Cardiac muscle cell (in vitro differentiated cells and primary cell): Measurements from ENCODE around the gene TNFRSF18. TPM values are rescaled to one million over a fixed set of nuclear protein-coding genes. Genes with fewer than 3 reads are reported as not detected.

ENCODE experiments used
- DNase-seq, 2 donors: peaks; one replicate each; pipeline versions ENCODE4 v3.0.0 to v3.0.0-alpha.2; 2010 to 2017; ENCODE audit warnings: low read depth in 1 of 2, low spot score in 1 of 2
- H3K27ac ChIP-seq: fragments of 200-600 bp; sonication (generic); 2 replicates; pipeline ENCODE4 v1.5.1; 2016
- H3K27me3 ChIP-seq: fragments of 200-600 bp; sonication (generic); 2 replicates; pipeline ENCODE4 v1.6.0; 2016; ENCODE audit warnings: control low read depth
- H3K36me3 ChIP-seq: fragments of 200-600 bp; sonication (generic); 2 replicates; pipeline ENCODE4 v1.5.1; 2016; ENCODE audit warnings: control low read depth
- H3K4me1 ChIP-seq: fragments of 200-600 bp; sonication (generic); 2 replicates; pipeline ENCODE4 v1.8.1; 2017; ENCODE audit warnings: low read depth, mild to moderate bottlenecking, mixed run types
- H3K4me3 ChIP-seq: fragments of 200-600 bp; sonication (generic); 2 replicates; pipeline ENCODE4 v1.5.1; 2016; ENCODE audit warnings: mild to moderate bottlenecking
- H3K9me3 ChIP-seq: fragments of 200-600 bp; sonication (generic); 2 replicates; pipeline ENCODE4 v1.5.1; 2017; ENCODE audit warnings: low read depth, mild to moderate bottlenecking, control low read depth
- CTCF ChIP-seq: IDR thresholded peaks from 2 replicates; pipeline ENCODE4 v1.5.1; 2012; ENCODE audit warnings: low read depth, mild to moderate bottlenecking, low read length
- polyA plus RNA-seq: library from polyadenylated mRNA; unstranded; fragments of >200 nt; fragmentation: Nextera tagmentation; extraction: Ambion mirVana; gene quantifications from 2 replicates; pipeline ENCODE4 v1.2.1, GENCODE V29; 2016
- total RNA-seq: library from RNA; depleted of rRNA; stranded (reverse); fragments of >200 nt; gene quantifications from 2 replicates; pipeline ENCODE4 v1.2.3, GENCODE V29; 2016

The TNFRSF18 gene
- total and polyA plus RNA-seq, 2 experiments from 2014 or later = 0.39 TPM; not detected in 1

DNA sequence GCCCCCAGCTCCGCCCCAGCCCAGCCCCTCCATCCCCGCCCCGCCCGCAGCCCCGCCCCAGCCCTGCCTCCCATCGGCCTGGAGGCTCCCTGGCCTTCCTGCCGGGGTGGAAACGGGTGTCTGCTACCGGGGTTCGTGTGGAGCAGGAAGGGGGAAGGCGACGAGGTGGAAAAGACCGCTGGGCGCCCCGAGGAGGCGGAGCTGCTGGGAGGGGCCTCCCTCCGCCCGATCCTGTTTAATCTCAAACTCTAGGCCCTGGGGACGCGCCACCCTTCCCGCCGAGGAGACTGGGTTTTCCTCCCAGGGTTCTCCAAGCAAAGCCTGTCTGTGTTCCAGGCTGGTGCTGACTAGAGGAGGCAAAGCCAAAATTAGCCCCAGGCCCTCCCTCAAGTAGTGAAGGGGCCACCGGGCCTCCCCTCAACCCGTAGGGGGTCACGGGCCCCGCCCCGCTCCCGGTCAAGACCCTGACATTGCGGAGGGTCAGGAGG lies 48.9 kb downstream of the TNFRSF18 start:
- Histone ChIP-seq H3K4me3 (peak overlapping the region; percentile 6), H3K36me3 (no peaks in the 10 kb centered on the region), H3K27ac (peak overlapping the region; percentile 77), H3K4me1 (peaks cover 9% of the 10 kb centered on the region), H3K27me3 (no peaks in the 10 kb centered on the region), H3K9me3 (no peaks in the 10 kb centered on the region)
- DNase-seq = peak; percentile 77 to 96
- TF ChIP-seq CTCF = no peak

DNA sequence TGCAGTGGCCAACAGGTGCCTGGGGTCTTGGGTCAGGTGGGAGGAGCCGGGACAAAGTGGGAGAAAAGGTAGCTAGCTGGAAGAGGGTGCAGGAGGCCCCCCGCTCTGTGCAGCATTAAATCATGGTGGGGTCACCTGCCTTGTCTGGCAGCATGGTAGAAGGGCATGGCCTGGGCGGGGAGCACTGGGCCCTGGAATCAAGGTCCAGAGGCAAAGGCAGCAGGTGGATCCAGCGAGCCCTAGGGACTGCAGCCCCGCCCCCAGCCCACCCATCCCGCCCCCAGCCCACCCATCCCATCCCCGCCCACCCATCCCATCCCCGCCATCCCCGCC lies 49.4 kb downstream of the TNFRSF18 start:
- no peaks in the 10 kb centered on the region for H3K36me3 ChIP-seq
- DNase-seq = no peak
- no peaks in the 10 kb centered on the region for H3K27me3 ChIP-seq
- peaks cover 9% of the 10 kb centered on the region for H3K4me1 ChIP-seq
- no peaks in the 10 kb centered on the region for H3K9me3 ChIP-seq
- no peak for TF ChIP-seq CTCF
- no peak overlapping the region for H3K4me3 ChIP-seq
- no peak overlapping the region for H3K27ac ChIP-seq

DNA sequence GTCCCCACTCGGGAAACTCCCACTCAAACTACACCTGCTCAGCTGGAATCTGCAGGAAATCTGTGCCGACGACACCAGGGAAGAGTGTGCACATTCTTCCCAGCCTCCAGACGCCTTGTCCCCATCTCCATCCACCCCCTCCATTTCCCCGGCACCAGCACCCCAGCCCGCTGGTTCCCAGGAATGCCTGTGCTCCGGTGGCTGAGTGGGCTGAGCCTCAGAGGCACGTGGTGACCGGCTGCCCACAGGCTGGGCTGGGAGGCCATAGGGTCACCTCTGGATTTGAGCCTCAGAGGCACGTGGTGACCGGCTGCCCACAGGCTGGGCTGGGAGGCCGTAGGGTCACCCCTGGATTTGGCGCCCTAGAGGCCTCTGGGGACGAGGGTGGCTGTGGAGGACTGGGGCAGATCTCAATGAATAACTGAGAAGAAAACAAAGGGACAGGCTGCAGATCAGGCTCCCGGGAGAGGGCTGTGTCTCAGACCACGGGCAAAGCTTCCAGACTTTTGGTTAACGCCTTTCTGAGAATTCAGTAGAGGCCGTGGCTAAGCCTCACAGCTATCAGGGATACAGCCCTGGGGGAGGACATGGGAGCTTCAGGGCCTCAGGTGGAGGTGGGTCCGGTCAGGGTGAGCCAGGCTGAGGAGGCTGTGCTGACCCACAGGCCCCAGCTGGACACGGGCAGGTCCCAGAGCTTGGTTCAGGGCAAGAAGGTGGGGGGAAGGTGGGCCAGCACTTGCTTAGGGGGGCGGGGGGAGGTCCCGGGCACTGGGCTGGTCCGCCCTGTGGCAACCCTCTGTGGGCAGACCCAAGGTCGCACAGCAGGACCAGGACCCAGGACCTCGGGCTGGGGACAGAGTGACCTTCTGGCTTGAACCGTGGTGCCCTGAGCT lies 50.0 kb downstream of the TNFRSF18 start:
- TF ChIP-seq CTCF = no peak
- no peak overlapping the region for H3K4me3 ChIP-seq
- H3K27ac ChIP-seq = no peak overlapping the region
- no peak for DNase-seq
- H3K36me3 ChIP-seq = no peaks in the 10 kb centered on the region
- H3K4me1 ChIP-seq = peaks cover 9% of the 10 kb centered on the region
- H3K9me3 ChIP-seq = no peaks in the 10 kb centered on the region
- H3K27me3 ChIP-seq = no peaks in the 10 kb centered on the region

DNA sequence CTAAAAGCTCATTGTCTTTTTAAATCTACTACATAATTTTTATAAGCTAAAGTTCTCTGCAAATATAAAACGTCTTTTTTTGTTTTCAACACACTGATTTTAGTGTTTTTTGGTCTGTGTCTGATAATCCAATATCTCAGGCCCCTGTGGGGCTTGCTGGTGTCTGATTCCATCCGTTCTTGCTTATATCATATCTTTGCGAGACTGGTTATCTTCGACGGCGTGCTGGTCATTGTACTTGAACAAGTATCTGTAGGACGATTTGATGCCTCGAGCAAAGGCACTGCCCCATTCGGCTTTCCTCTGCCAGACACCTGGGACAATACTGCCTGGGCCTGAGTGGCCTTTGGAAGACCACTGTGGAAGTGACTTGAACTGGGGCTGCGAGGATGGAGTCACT lies 51.1 kb downstream of the TNFRSF18 start:
- Histone ChIP-seq H3K4me3 (no peak overlapping the region), H3K36me3 (no peaks in the 10 kb centered on the region), H3K27ac (no peak overlapping the region), H3K27me3 (no peaks in the 10 kb centered on the region), H3K9me3 (no peaks in the 10 kb centered on the region), H3K4me1 (peaks cover 9% of the 10 kb centered on the region)
- no peak for TF ChIP-seq CTCF
- no peak for DNase-seq

DNA sequence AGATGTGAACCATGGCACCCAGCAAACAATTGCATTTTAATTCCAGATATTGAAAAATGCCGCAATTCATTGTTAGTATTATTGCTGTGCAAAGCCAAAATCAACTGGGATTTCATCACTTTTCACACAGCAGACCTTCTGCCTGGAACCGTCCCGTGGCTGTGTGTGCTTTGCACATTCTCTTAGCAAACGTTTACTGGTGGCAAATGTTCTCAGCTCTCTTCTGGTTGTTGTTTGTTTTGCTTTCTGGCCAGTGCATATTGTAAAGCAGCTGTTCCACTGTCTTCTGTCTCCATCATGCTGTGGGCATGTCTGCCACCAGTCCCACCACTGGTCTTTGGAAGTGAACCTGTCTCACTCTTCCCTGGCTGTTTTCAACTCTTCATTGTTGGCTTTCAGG lies 52.5 kb downstream of the TNFRSF18 start:
- H3K27ac ChIP-seq = no peak overlapping the region
- no peak overlapping the region for H3K4me3 ChIP-seq
- H3K27me3 ChIP-seq = no peaks in the 10 kb centered on the region
- DNase-seq = peak in 1 of 2 donors; percentile 14
- no peaks in the 10 kb centered on the region for H3K9me3 ChIP-seq
- no peaks in the 10 kb centered on the region for H3K36me3 ChIP-seq
- no peak for TF ChIP-seq CTCF
- peaks cover 9% of the 10 kb centered on the region for H3K4me1 ChIP-seq

Other genes with a start within 250 kb of the TNFRSF18 start
- 98.2 and 119 TPM in 2 replicates for gene NOC2L, start 247.3 kb downstream of the TNFRSF18 start, total RNA-seq
- gene NOC2L, start 247.3 kb downstream of the TNFRSF18 start, polyA plus RNA-seq = 95.4 and 122 TPM in 2 replicates
- 16.2 and 42.9 TPM in 2 replicates for gene KLHL17, start 246.0 kb downstream of the TNFRSF18 start, total RNA-seq
- gene KLHL17, start 246.0 kb downstream of the TNFRSF18 start, polyA plus RNA-seq = 31.5 and 40.6 TPM in 2 replicates
- 0.36 TPM in 1 of 2 replicates, not detected in the other for gene PLEKHN1, start 240.1 kb downstream of the TNFRSF18 start, total RNA-seq
- 0.60 TPM in 2 replicates for gene PLEKHN1, start 240.1 kb downstream of the TNFRSF18 start, polyA plus RNA-seq
- gene PERM1, start 224.5 kb downstream of the TNFRSF18 start, total RNA-seq = 0.49 and 1.0 TPM in 2 replicates
- 0.71 and 0.77 TPM in 2 replicates for gene PERM1, start 224.5 kb downstream of the TNFRSF18 start, polyA plus RNA-seq
- gene HES4, start 206.5 kb downstream of the TNFRSF18 start, total RNA-seq = 54.4 and 89.4 TPM in 2 replicates
- gene HES4, start 206.5 kb downstream of the TNFRSF18 start, polyA plus RNA-seq = 45.7 and 83.6 TPM in 2 replicates
- 73.4 and 111 TPM in 2 replicates for gene ISG15, start 193.1 kb downstream of the TNFRSF18 start, total RNA-seq
- 68.2 and 110 TPM in 2 replicates for gene ISG15, start 193.1 kb downstream of the TNFRSF18 start, polyA plus RNA-seq
- gene AGRN, start 186.5 kb downstream of the TNFRSF18 start, total RNA-seq = 95.5 and 154 TPM in 2 replicates
- gene AGRN, start 186.5 kb downstream of the TNFRSF18 start, polyA plus RNA-seq = 23.5 and 30.6 TPM in 2 replicates
- gene RNF223, start 132.3 kb downstream of the TNFRSF18 start, total RNA-seq = 0.33 and 1.7 TPM in 2 replicates
- gene RNF223, start 132.3 kb downstream of the TNFRSF18 start, polyA plus RNA-seq = not detected in 2 replicates
- gene C1orf159, start 90.5 kb downstream of the TNFRSF18 start, total RNA-seq = 21.8 and 36.2 TPM in 2 replicates
- 17.7 and 21.7 TPM in 2 replicates for gene C1orf159, start 90.5 kb downstream of the TNFRSF18 start, polyA plus RNA-seq
- not detected in 2 replicates for gene TTLL10, start 32.7 kb downstream of the TNFRSF18 start, total RNA-seq
- 0.31 TPM in 1 of 2 replicates, not detected in the other for gene TTLL10, start 32.7 kb downstream of the TNFRSF18 start, polyA plus RNA-seq
- gene TNFRSF4, start 7.6 kb upstream of the TNFRSF18 start, total RNA-seq = 0.11 TPM in 1 of 2 replicates, not detected in the other
- gene TNFRSF4, start 7.6 kb upstream of the TNFRSF18 start, polyA plus RNA-seq = 0.10 TPM in 1 of 2 replicates, not detected in the other
- 139 and 148 TPM in 2 replicates for gene SDF4, start 25.4 kb upstream of the TNFRSF18 start, total RNA-seq
- 172 and 180 TPM in 2 replicates for gene SDF4, start 25.4 kb upstream of the TNFRSF18 start, polyA plus RNA-seq
- gene B3GALT6, start 25.6 kb upstream of the TNFRSF18 start, total RNA-seq = 53.1 and 58.9 TPM in 2 replicates
- gene B3GALT6, start 25.6 kb upstream of the TNFRSF18 start, polyA plus RNA-seq = 56.8 and 69.5 TPM in 2 replicates
- 1.5 TPM in 1 of 2 replicates, not detected in the other for gene C1QTNF12, start 40.1 kb upstream of the TNFRSF18 start, total RNA-seq
- gene C1QTNF12, start 40.1 kb upstream of the TNFRSF18 start, polyA plus RNA-seq = not detected in 2 replicates
- 64.2 and 70.5 TPM in 2 replicates for gene UBE2J2, start 67.3 kb upstream of the TNFRSF18 start, total RNA-seq
- 87.3 and 93.1 TPM in 2 replicates for gene UBE2J2, start 67.3 kb upstream of the TNFRSF18 start, polyA plus RNA-seq
- 13.0 and 26.5 TPM in 2 replicates for gene SCNN1D, start 73.8 kb upstream of the TNFRSF18 start, total RNA-seq
- gene SCNN1D, start 73.8 kb upstream of the TNFRSF18 start, polyA plus RNA-seq = 7.5 and 11.0 TPM in 2 replicates
- gene ACAP3, start 101.3 kb upstream of the TNFRSF18 start, total RNA-seq = 59.1 and 61.4 TPM in 2 replicates
- 45.7 and 63.6 TPM in 2 replicates for gene ACAP3, start 101.3 kb upstream of the TNFRSF18 start, polyA plus RNA-seq
- gene PUSL1, start 102.0 kb upstream of the TNFRSF18 start, total RNA-seq = 22.1 and 25.0 TPM in 2 replicates
- 17.4 and 18.7 TPM in 2 replicates for gene PUSL1, start 102.0 kb upstream of the TNFRSF18 start, polyA plus RNA-seq
- 100.0 and 124 TPM in 2 replicates for gene INTS11, start 118.1 kb upstream of the TNFRSF18 start, total RNA-seq
- gene INTS11, start 118.1 kb upstream of the TNFRSF18 start, polyA plus RNA-seq = 75.8 and 86.4 TPM in 2 replicates
- 38.5 and 49.3 TPM in 2 replicates for gene CPTP, start 118.2 kb upstream of the TNFRSF18 start, total RNA-seq
- gene CPTP, start 118.2 kb upstream of the TNFRSF18 start, polyA plus RNA-seq = 33.7 and 38.0 TPM in 2 replicates
- 0.81 and 1.1 TPM in 2 replicates for gene TAS1R3, start 124.7 kb upstream of the TNFRSF18 start, total RNA-seq
- gene TAS1R3, start 124.7 kb upstream of the TNFRSF18 start, polyA plus RNA-seq = 0.32 and 0.70 TPM in 2 replicates
- 78.1 and 105 TPM in 2 replicates for gene DVL1, start 142.8 kb upstream of the TNFRSF18 start, total RNA-seq
- gene DVL1, start 142.8 kb upstream of the TNFRSF18 start, polyA plus RNA-seq = 29.1 and 49.2 TPM in 2 replicates
- gene MXRA8, start 152.0 kb upstream of the TNFRSF18 start, total RNA-seq = 50.4 and 90.1 TPM in 2 replicates
- 42.2 and 58.8 TPM in 2 replicates for gene MXRA8, start 152.0 kb upstream of the TNFRSF18 start, polyA plus RNA-seq
- 235 and 301 TPM in 2 replicates for gene AURKAIP1, start 168.6 kb upstream of the TNFRSF18 start, total RNA-seq
- 252 and 305 TPM in 2 replicates for gene AURKAIP1, start 168.6 kb upstream of the TNFRSF18 start, polyA plus RNA-seq
- 183 and 230 TPM in 2 replicates for gene CCNL2, start 192.7 kb upstream of the TNFRSF18 start, total RNA-seq
- 283 and 301 TPM in 2 replicates for gene CCNL2, start 192.7 kb upstream of the TNFRSF18 start, polyA plus RNA-seq
- 97.6 and 168 TPM in 2 replicates for gene MRPL20, start 200.7 kb upstream of the TNFRSF18 start, total RNA-seq
- 204 and 255 TPM in 2 replicates for gene MRPL20, start 200.7 kb upstream of the TNFRSF18 start, polyA plus RNA-seq
- 0.49 and 0.60 TPM in 2 replicates for gene ANKRD65, start 214.7 kb upstream of the TNFRSF18 start, total RNA-seq
- gene ANKRD65, start 214.7 kb upstream of the TNFRSF18 start, polyA plus RNA-seq = 0.32 and 2.0 TPM in 2 replicates
- gene VWA1, start 229.1 kb upstream of the TNFRSF18 start, total RNA-seq = 31.5 and 40.4 TPM in 2 replicates
- gene VWA1, start 229.1 kb upstream of the TNFRSF18 start, polyA plus RNA-seq = 31.5 and 48.1 TPM in 2 replicates
- 0.21 and 0.28 TPM in 2 replicates for gene ATAD3C, start 243.1 kb upstream of the TNFRSF18 start, total RNA-seq
- 0.49 and 0.53 TPM in 2 replicates for gene ATAD3C, start 243.1 kb upstream of the TNFRSF18 start, polyA plus RNA-seq